GM12873 (cell line): ENCODE data around the gene SNAPC2.
A peak's percentile ranks its signal among the peaks of the same experiment; 100 is the strongest.

Experiments used
- TF ChIP-seq, protein P1 (sequence below): IDR thresholded peaks from 2 replicates; pipeline ENCODE4 v1.5.1; 2012; ENCODE audit warnings: low read depth, mild to moderate bottlenecking, moderate library complexity, low read length, control low read depth; ENCODE audit not compliant: insufficient read depth; ENCODE audit errors: missing control alignments

Gene SNAPC2

GRCh38 chr19:7917267-7918061 lies 2.7 kb upstream of the SNAPC2 start:
- TF ChIP-seq, protein P1, sequence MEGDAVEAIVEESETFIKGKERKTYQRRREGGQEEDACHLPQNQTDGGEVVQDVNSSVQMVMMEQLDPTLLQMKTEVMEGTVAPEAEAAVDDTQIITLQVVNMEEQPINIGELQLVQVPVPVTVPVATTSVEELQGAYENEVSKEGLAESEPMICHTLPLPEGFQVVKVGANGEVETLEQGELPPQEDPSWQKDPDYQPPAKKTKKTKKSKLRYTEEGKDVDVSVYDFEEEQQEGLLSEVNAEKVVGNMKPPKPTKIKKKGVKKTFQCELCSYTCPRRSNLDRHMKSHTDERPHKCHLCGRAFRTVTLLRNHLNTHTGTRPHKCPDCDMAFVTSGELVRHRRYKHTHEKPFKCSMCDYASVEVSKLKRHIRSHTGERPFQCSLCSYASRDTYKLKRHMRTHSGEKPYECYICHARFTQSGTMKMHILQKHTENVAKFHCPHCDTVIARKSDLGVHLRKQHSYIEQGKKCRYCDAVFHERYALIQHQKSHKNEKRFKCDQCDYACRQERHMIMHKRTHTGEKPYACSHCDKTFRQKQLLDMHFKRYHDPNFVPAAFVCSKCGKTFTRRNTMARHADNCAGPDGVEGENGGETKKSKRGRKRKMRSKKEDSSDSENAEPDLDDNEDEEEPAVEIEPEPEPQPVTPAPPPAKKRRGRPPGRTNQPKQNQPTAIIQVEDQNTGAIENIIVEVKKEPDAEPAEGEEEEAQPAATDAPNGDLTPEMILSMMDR = peak; percentile 61

GRCh38 chr19:7918615-7919421 lies 1.3 kb upstream of the SNAPC2 start:
- TF ChIP-seq, protein P1 = no peak

DNA sequence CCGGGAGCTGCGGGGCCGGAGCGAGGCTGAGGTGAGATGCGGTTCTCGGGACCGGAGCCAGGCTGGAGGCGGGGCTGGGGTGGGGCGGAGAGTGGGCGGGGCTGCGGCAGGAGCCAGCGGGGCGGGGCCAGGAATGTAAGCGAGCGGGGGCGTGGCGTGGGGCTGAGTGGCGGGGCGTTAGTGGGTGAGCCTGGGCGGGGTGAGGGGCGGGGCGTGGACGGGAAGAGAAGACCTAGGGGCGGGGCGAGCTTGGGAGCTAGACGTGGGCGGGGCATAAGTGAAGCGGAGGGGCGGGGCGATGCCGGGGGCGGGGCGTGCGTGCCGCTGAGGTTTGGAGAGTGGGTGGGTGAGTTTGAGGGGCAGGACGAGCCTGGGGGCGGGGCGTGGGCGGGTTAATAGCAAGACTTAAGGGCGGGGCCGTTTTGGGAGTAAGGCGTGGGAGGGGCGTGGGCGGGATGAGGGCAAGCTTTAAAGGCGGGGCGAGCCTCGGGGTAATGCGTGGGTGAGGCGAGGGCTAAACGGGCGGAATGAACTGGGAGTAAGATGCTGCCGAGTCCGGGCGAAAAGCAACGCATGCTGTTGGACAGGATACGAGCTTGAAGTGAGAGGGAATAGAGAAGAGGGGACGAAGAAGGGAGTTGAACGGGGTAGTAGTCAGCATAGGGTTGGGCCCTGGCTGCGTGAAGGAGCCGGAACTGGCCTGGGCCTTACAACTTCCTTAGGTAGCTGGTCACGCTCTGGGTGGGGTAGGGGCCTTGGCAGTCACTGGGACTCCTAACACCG lies 572 bp downstream of the SNAPC2 start:
- TF ChIP-seq, protein P1 = no peak

- TF ChIP-seq, protein P1 = no peak
Measured at GRCh38 chr19:7921302-7921966, 1.3 kb downstream of the SNAPC2 start.

- TF ChIP-seq, protein P1 = no peak
Measured at GRCh38 chr19:7921967-7922835, 2.1 kb downstream of the SNAPC2 start.

GRCh38 chr19:7922836-7923195 lies 2.7 kb downstream of the SNAPC2 start:
- TF ChIP-seq, protein P1 = no peak
